HG03045 (cell line): ENCODE results near the gene FAM193A.
A peak's percentile ranks its signal among the peaks of the same experiment; 100 is the strongest.

Experiments
- ATAC-seq: cut with Tn5 transposase; IDR thresholded peaks from one replicate; pipeline ENCODE4 v1.9.1; 2021; ENCODE audit warnings: mild to moderate bottlenecking, moderate library complexity; ENCODE audit not compliant: unreplicated experiment

FAM193A gene

DNA sequence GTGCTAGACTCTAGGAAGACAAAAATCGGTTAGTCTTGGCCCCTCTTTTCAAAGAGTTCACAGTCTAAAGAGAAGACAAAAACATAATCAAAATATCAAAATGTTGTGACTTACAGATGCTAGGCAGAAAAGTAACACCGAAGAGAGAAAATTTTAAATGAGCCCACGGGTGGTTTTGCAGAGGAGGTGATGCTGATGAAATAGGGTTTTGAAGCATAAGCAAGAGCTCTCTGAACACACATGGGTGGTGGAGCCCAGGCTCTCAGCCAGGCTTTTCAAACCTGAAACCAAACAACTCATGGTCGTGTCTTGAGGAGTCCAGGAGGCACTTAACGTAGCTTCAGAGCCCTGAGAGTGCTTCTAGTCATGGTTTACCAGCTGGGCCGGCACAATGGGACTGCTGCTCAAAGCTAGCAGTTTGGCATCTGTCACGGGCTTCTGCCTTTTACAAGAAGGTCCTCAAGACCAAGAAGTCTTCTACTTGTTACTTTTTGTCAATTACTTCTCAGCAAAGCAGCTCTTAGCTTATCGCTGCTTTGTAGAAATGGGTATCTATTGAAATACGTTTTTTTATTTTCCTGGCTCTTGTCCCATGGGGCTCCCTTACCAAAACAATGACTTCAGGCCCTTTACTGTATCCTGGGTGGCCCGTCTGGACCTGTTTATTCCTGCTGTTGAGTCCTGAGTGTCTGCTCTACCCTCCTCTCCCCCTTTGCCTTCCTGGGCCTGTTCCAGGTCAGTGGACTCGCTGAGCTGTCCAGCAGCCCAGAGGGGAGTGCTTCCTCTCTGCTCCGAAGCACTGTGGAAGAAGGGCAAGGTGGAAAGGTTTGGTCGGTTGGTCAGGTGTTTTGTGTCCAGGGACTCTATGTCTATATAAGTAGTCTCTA is 150.2 kb downstream of the FAM193A start:
- no peak for ATAC-seq

DNA sequence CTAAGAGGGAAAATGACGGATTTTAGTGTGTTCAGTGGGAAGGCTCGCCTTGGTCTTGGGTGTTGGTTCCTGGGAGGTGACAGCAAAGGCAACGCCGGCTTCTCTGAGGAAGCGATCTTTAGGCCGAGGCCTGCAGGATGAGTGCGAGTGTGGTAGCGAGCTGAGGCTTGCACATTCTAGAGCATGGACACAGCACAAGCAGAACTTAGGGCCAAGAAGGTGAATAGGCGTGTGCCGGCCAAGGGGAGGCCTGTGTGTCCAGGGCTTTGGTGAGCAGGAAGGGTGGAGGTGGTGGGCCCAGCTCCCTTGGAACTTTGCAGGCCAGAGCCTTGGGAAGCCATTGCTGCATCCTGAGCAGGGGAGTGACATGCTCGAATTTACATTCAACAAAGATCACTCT is 151.8 kb downstream of the FAM193A start:
- ATAC-seq: no peak

DNA sequence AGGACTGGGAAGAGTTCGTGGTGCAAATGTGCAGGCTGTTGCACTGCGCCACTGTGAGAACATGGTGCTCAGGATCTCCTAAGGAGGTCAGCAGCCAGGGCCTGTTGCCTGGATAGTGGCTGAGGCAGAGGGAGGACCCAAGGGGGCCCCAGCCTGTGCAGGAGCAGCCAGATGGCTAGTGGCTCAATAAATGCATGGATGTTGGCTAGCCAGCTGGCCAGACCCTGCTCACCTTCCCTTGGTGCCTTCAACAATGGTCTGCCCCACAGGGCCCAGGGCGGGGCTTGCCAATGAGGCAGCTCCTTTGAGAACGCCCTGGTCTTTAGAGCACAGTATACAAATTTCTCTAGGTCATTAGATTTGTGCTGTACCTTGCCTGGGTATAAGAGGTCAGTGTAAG is 152.2 kb downstream of the FAM193A start:
- ATAC-seq: no peak

DNA sequence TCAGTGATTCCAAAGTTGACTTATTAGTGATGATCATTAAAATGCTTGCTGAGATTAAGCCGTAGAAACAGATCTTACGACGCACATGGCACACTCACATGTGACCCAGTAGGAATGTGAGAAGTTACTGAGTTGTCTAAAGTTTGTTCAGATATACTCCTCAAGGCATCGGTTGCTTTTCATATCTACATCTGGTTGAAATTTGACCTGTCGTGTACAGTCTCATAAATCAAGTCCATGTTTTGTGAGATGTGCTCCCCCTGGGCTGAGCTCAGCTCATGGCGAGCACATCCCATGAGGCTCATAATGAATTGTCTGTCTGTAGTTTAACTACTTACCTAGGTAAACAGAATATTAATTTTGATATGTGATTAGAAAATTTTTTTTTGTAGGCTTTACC is 152.7 kb downstream of the FAM193A start:
- no peak for ATAC-seq

DNA sequence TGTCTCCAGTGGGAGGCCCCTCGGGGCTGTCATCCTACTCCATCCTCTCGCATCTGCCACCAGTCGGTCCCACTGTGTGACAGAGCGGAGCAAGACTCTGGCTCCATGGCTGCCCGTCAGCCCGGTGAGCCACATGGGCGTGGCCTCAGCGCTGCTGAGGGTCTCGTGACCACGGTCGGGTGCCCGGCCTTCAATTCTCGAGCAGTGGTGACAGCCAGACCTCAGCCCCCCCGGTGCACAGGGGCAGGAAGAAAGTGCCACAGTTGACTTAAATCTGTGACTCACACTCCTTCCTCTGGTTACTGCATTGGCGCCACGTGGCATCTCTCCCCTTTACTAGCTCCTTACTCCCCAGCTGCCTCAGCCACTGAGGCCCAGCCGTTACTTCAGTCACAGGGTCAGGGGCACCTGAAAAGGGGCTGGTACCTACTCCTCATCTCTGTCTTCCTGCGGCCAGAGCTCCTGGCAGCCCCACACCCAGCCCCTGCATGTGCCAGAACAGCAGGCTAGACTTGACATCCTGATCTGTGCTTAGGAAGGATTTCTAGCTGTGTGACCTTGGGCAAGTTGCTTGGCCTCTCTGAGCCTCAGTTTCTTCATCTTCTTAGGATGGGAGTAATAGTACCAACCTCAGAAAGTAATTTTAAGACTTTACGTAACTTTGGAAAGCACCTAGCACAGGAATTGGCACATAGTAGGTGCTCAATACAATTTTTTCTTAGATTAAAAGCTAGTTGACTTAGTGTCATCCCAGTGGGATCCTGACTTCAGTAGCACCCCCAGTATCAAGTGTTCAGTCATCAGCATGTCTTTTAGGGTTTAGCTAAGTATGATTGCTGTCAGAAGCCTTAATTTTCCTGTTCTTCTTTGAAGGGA is 153.6 kb downstream of the FAM193A start:
- no peak for ATAC-seq

DNA sequence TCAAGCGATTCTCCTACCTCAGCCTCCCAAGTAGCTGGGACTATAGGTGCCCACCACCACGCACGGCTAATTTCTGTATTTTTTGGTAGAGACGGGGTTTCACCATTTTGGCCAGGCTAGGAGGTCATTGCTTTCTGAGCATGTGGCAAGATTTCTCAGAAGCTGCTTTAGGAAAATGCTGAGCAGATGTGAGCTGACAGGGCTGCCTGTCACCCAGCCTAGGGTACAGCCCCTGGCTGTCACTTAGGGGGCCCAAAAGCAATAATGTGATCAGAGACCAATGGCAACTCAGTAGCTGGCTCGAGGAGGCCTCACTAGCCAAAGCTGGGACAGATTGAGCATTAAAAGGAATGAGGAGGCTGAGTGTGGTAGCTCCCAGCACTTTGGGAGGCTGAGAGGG is 154.9 kb downstream of the FAM193A start:
- no peak for ATAC-seq

DNA sequence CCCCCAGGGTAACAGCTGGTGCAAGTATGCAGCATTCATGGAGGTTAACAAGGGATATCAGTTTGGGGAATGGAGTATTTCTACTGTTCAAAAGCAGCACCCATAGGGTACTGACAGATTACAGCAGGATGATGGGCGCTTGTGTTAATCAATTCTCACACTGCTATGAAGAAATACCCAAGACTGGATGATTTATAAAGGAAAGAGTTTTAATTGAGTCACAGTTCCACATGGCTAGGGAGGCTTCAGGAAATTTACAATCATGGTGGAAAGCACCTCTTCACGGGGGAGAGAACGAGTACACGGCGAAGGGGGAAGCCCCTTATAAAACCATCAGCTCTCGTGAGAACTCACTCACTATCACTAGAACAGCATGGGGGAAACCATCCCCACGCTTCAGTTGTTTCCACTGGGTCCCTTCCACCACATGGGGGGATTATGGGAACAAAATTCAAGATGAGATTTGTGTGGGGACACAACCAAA is 155.5 kb downstream of the FAM193A start:
- ATAC-seq: no peak

DNA sequence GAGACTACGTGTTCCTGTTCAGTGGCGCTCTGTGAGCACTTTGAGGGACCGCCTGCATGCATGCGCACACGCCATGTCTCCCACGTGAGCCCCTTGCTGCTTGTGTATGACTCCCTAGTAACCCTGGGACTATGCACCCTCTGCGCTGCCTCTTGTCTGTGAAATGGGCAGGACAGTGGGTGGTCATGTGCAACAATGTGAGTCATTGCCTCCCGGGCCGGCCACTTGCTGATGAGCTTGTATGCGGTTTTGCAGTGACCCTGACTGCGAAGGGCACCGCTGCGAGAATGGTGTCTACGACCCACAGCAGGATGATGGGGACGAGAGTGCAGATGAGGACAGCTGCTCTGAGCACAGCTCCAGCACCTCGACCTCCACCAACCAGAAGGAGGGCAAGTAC is 158.2 kb downstream of the FAM193A start:
- ATAC-seq: no peak

DNA sequence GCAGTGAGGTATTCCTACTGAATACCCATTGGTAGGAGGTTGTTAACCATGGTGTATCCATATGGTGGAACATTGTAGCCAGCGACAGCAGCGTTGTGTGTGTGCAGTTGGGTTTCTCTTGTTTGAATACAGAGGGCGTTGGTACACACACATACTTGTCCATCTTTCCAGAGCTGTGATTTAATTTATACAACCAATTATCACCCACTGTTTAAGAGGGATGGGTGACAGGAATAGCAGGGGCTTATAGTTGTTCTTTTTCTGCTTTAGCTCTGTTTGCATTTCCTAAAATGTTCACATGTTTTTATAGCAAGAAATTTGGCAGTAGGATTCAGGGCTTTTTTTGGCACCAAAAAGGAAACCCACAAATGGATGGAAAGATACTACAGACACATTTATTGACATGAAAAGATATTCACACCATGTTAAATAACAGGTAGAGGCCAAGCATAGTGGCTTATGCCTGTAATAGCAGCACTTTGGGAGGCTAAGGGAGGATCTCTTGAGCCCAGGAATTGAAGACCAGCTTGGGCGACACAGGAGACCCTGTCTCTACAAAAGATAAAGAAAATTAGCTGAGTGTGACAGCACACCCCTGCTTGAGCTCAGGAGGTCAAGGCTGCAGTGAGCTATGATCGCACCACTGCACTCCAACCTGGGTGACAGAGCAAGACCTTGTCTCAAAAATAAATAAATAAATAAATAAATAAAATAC is 159.1 kb downstream of the FAM193A start:
- no peak for ATAC-seq

DNA sequence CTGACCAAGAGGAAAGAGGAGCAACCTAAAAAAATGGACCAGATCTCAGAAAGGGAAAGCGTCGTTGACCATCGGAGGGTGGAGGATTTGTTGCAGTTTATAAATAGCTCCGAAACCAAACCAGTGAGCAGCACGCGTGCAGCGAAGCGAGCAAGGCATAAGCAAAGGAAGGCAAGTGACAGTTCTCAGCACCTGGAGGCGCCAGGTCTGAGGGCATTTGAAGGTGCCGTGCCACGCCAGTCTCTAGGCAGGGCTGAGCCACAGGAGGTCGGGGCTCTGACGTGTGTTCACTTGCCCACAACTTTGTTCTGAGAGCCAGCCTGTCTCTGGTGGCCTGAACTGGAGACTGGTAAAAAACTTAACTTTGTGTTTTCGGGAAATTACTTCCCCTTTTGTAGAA is 160.0 kb downstream of the FAM193A start:
- peak; percentile 88 for ATAC-seq

DNA sequence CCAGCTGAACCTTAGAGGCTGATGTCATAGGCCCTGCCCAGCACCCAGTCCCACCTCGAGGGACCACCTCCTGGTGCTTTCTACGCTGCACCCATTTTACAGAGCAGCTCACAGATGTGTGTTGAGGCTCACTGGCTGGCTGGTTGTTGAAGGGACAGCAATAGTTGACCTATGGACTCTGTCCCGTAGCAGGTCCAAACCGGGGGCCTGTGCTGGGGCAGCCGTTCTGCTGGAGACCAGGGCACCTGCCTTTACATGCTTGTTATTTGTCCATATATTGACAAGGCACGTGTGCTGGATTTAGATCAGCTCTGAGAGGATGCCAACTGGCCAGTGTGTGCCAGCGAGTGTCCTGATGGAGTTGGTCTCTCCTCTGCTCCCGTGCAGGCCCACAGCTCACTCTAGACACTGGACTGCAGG is 161.6 kb downstream of the FAM193A start:
- ATAC-seq: no peak

DNA sequence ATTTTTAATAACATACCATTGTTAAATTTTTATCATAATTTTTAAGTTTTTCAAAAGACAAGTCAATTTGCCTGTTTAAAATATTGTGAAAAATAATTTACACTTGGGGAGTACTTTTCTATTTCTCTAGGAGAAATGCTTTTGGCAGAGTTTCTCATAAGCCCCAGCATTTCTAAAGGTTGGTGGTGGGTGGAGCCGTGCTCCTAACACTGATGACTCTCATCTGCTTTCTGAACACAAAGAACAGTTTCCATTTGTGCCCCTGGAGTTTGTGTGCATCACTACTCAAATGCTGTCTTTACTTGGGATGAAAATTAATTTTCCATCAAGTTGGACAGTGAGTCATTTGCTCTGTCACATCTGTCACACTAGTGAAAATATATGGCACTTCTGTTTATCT is 162.1 kb downstream of the FAM193A start:
- ATAC-seq: no peak

DNA sequence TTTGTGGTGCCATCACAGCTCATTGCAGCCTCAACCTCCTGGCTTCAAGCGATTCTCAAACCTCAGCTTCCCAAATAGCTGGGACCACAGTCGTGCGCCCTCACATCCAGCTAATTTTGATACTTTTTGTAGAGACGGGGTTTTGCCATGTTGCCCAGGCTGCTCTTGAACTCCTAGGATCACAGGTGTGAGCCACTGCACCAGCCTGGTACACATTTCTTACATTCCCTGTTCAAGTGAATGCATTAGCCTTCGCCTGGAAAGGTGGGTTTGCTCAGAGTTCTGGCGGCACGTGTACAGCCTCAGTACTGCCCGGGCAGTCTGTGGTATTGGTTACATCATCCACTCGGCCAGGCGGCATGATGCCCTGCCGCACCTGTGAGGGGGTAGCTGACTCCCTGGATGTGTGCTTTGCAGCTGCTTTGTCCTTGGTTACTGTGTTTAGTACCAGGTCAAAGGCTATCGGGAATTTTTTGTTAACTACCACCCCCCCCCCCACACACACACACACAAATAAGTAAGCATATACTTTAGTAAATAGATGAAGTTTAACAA is 162.6 kb downstream of the FAM193A start:
- ATAC-seq: no peak

DNA sequence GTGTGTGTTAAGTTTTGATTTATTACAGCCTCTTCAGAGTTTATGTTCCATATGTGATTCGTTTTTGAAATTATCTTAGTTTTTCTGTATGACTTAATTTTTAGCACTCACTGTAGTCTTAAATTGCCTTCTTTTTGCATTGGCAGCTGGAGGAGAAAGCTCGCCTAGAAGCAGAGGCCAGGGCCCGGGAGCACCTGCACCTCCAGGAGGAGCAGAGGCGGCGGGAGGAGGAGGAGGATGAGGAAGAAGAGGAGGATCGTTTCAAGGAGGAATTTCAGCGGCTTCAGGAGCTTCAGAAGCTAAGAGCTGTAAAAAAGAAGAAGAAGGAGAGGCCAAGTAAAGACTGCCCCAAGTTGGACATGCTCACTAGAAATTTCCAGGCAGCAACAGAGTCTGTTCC is 163.1 kb downstream of the FAM193A start:
- no peak for ATAC-seq

DNA sequence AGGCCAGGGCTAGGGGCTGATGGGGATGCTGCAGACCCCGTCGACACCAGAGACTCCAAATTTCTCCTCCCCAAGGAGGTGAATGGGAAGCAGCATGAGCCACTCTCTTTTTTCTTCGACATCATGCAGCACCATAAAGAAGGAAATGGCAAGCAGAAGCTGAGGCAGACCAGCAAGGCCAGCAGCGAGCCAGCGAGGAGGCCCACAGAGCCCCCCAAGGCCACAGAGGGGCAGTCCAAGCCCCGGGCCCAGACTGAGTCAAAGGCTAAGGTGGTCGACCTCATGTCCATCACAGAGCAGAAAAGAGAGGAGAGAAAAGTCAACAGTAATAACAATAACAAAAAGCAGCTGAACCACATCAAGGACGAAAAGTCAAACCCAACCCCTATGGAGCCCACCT is 163.6 kb downstream of the FAM193A start:
- ATAC-seq: no peak

DNA sequence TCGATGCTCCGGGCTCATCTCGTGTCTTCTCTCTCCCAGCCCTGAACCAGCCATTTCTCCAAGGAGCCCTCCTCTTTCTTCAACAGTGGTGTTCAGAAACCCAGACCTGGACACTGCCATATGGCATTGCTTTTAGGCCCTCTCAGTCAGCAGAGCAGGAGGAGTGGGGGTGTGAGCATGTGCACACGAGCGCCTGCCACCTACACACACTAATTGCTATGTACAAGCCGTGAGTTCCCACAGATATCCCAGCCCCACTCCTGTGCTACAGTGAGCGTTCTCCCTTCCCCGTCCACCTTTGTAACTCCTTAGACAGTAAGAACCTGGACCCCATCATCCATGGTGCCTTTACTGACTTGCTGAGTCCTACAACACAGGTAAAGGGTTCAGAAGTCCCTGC is 165.9 kb downstream of the FAM193A start:
- no peak for ATAC-seq

DNA sequence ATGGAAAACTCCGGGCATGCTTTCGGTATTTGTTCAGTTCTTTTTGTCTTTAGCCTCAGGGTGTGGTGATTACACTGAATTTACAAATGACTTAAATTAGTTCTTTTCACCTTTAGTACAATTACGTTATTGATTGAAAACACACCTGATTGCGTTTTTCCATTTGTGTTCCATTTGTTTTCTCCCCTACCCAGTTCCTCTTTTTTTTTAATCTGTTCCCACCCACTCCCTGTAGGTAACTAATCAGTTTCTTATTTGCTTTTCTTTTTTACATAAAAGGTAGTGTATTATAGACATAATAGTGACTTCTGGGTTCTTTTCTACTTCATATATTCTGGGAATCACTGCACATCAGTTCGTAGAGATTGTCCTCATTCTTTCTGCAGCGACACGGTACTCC is 166.3 kb downstream of the FAM193A start:
- no peak for ATAC-seq

DNA sequence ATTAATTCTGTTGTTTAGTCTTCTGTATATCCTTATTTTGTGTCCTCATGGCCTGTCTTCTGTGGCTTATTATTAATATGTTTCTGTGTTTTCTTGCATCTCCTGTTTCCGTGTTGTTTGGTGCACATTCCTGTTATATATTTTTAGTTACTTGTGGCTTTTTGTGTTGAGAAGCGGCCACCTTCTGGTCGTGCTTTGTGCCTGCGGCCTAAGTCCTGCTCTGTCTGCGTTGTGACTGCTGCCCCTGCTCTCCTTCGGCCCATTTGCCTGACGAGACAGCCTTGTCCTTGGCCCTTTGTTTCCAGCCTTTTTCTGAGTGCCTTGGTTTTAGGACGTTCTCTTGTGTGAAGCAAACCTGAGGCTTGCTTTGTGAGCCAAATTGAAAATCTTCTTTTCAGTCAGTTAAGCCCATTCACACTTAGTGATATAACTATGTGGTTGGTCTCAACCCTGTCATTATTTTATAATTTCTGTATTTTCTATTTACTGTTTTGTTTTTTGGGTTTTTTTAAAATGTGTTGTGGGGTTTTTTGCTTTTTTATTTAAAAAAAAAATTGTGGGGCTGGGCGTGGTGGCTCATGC is 175.9 kb downstream of the FAM193A start:
- ATAC-seq: no peak

DNA sequence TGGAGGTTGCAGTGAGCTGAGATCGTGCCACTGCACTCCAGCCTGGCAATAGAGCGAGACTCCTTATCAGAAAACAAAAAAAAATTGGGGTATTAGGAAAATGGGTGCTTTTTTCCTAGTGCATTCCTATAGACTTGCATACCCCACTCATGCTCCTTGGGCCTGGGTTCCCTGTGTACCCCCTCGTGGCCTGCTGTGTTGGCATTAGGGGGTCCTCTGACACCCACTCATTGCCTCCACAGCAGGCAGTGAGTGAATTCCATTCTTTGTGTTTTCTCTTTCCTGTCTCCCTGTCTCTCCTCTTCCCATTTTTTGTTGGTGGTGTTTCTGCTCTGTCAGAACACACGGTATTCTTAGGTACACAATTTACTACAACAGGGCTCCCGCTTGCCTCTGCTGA is 176.9 kb downstream of the FAM193A start:
- ATAC-seq: no peak

DNA sequence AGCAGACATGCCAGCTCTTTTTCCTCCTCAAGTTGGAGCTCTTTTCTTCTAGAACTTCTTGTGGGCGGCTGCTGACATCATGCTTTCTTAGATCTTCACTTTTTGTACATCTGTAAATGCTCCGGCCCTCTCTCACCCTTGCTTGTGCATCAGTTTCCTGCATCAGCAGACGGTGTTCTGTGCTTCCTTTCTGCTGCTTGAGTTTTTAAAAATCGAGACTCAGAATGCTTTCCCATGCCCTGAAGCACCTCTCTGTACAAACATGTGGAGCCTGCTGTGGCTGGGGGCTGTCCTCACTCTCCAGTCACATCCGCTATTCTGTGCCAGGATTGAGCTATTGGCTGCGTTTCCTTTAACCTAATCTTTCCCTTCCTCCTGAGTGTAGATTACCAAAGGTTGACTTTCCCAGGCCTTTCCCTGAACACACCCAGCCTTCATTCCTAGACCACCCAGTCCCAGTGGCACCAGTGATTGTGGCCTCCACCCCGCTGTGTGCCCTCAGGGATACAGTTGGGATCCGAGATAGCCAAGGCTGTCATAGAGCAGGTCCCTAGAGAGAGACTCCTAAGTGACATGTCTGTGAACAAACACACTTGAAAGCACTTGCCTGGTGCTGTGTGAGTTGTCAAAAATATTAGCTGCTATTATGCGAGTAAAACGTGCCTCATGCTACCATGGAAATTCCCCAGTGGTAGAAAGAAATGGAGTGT is 177.8 kb downstream of the FAM193A start:
- no peak for ATAC-seq
